Adrenal gland (tissue), 5 donors: Measurements from ENCODE around the gene C1QBP.

Experiments
- CTCF ChIP-seq, 6 experiments: fragments of 450-650 bp in 4 of 6; fragments of 200-600 bp in 2 of 6; sonication (generic) in 1 of 6; IDR thresholded peaks; 1 replicate in 5 of 6; 2 replicates in 1 of 6; pipeline versions ENCODE4 v1.5.1 to v1.8.0; 2016 to 2021; ENCODE audit warnings: antibody characterized with exemption in 6 of 6, mild to moderate bottlenecking in 2 of 6, moderate library complexity in 1 of 6
- POLR2A ChIP-seq, 2 donors: fragments of 450-650 bp; IDR thresholded peaks; one replicate each; pipeline ENCODE4 v1.6.1; 2017; ENCODE audit warnings: antibody characterized with exemption in 2 of 2, mild to moderate bottlenecking in 2 of 2, moderate library complexity in 1 of 2
- donor health status: DM: no; HTN: no; CAD: no.

GRCh38 chr17:5467416-5467815 is 28.5 kb upstream of the C1QBP start:
- TF ChIP-seq CTCF (IDR thresholded peaks at IDR 0.05) (no peak), POLR2A (IDR thresholded peaks at IDR 0.05) (no peak)
